ENCODE results near the gene TIE1. TPM values are rescaled to one million over a fixed set of nuclear protein-coding genes. Genes with fewer than 3 reads are reported as not detected.

Gene TIE1
- polyA plus RNA-seq, 3 donors: 0.16 TPM; not detected in 2

GRCh38 chr1:43288058-43288784 lies 12.6 kb upstream of the TIE1 start:
- Mint-ChIP-seq H3K4me1 (no peaks in the 10 kb centered on the region), H3K27ac (no peak overlapping the region)

More at GRCh38 chr1:43288058-43288784, 12.6 kb upstream of the TIE1 start:
- no peak overlapping the region for H3K9ac ChIP-seq (ENCODE audit: insufficient read depth, low read length, poor library complexity, severe bottlenecking)
- H3K4me1 ChIP-seq (ENCODE audit: control insufficient read depth in 1 of 2, insufficient read depth in 2 of 2, low read length in 2 of 2): no peaks in the 10 kb centered on the region
- H3K4me2 ChIP-seq (replicated peaks; ENCODE audit: extremely low read depth, low read length, poor library complexity, severe bottlenecking): no peak overlapping the region
- Mint-ChIP-seq H3K36me3 (no peaks in the 10 kb centered on the region), H3K9me3 (no peaks in the 10 kb centered on the region), H3K4me3 (no peak overlapping the region), H3K27me3 (ENCODE audit: low read depth in 3 of 3) (peaks cover 2 to 4% (median 4%) of the 10 kb centered on the region in 3 donors)
- H4K20me1 ChIP-seq (ENCODE audit: insufficient read depth, low read length): no peaks in the 10 kb centered on the region
- intact Hi-C loops (cut with micrococcal nuclease): no loop called here
- DNase-seq: no peak
- no peaks in the 10 kb centered on the region for H3K9me3 ChIP-seq (replicated peaks in 1 of 2; ENCODE audit: control insufficient read depth in 1 of 2, insufficient read depth in 1 of 2, low read length in 2 of 2)
- no peaks in the 10 kb centered on the region for H3K27me3 ChIP-seq (ENCODE audit: control insufficient read depth in 2 of 2, insufficient read depth in 2 of 2, low read length in 2 of 2)
- H3K27ac ChIP-seq (ENCODE audit: low read depth in 1 of 2, low read length in 2 of 2): no peak overlapping the region
- H3K36me3 ChIP-seq (replicated peaks in 1 of 2; ENCODE audit: control insufficient read depth in 1 of 2, insufficient read depth in 2 of 2, low read length in 2 of 2): no peaks in the 10 kb centered on the region
- no peak for TF ChIP-seq CTCF (IDR thresholded peaks at IDR 0.05)
- WGBS (ENCODE audit: insufficient coverage): 92% methylated on average over 5 of the region's 9 CpGs
- H3K4me3 ChIP-seq (replicated peaks in 1 of 3; ENCODE audit: low read depth in 2 of 3, low read length in 3 of 3): no peak overlapping the region
- no peaks in the 10 kb centered on the region for H3K79me2 ChIP-seq (ENCODE audit: insufficient read depth, low read length)
- H2AFZ ChIP-seq (ENCODE audit: insufficient read depth, low read depth, low read length, poor library complexity, severe bottlenecking): no peak overlapping the region

Measured in CD14-positive monocyte (primary cell).